ENCODE measurements around the gene WRNIP1.

The WRNIP1 gene

DNA sequence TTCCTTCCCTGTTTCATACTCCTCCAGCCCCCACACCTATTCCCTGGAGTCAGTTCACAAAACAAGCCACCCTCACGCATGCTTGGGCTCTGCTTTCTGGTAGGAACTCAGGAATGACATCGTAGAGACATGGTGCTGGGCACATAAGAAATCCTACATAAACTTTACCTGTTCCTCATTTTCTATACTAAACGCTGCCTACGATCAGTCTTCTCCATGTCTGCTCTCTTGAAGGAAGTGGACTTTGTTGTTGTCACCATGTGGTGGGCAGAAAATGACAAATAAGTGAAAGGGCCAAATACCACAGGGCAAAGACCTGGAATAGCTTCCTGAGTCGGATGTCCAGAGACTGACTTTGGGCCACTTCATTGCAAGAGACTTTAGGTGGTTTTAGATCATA lies 24.6 kb upstream of the WRNIP1 start:
- no peak for DNase-seq (ENCODE audit: low read depth in 3 of 3)

- no peak for DNase-seq (ENCODE audit: low read depth in 3 of 3)
Measured at GRCh38 chr6:2741756-2742155, 23.4 kb upstream of the WRNIP1 start.

- DNase-seq (ENCODE audit: low read depth in 3 of 3), result no peak
Measured at GRCh38 chr6:2743280-2744208, 21.6 kb upstream of the WRNIP1 start.

- DNase-seq (ENCODE audit: low read depth in 3 of 3), result no peak
Measured at GRCh38 chr6:2744209-2744771, 20.9 kb upstream of the WRNIP1 start.

DNA sequence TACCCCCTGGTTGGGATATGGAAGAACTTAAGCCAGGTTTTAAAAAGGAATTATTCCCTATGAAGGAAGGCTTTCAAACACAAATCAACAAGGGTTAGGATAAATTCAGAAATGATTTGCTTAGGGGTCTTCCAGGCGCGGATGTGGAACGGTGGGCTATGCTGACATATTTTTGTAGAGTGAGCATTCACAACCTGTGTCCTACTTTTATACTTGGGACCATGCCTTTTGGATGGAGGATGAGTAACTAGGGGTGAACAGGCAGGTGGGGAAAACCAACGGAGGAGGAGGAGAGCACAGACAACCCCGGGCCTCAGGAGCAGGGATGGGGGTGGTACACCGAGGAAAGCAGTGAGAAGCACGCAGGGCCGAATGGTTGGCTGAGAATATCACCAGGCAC lies 20.4 kb upstream of the WRNIP1 start:
- DNase-seq (ENCODE audit: low read depth in 3 of 3), result no peak

DNA sequence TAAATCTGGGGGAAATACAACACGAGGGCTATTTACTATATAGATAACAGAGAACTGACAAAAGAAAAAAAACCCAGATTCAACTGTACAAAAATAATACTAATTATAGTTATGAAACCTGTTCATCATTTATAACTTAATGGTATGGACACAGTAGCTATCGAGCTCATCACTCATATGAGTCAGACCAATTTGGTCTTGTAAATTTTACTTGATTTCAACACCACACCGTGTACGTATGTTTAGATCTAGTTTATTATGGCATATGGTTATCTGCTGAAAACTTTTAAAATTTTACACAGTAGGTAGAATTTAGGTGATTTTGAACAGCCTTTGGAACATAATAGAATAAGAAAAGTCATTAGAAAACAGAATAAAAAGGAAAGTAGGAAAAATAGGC lies 19.9 kb upstream of the WRNIP1 start:
- no peak for DNase-seq (ENCODE audit: low read depth in 3 of 3)

DNA sequence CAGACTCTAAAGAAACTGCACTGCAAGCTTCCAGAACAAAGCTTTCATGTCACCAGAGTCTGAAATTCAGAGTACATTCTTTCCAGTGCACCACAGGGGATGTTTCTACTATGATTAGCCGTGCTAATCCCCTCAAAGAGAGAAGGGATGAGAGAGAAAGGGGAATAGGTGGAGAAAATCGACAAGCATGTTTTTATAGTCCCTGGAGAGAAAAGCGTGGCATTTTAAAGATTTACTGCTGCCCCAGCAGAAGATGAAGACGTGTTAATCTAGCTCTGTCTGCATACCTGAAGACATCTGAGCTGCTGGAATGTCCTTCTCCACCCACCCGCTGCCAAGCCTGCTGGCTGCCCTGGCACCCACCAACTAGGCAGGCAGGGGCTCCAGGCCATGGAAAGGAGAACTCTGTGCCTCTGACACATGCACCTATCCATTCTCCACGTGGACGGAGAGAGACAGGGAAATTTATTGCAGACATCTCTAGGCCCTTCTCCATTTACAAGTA lies 18.6 kb upstream of the WRNIP1 start:
- no peak for DNase-seq (ENCODE audit: low read depth in 3 of 3)

- no peak for DNase-seq (ENCODE audit: low read depth in 3 of 3)
Measured at GRCh38 chr6:2748183-2748582, 17.0 kb upstream of the WRNIP1 start.

DNA sequence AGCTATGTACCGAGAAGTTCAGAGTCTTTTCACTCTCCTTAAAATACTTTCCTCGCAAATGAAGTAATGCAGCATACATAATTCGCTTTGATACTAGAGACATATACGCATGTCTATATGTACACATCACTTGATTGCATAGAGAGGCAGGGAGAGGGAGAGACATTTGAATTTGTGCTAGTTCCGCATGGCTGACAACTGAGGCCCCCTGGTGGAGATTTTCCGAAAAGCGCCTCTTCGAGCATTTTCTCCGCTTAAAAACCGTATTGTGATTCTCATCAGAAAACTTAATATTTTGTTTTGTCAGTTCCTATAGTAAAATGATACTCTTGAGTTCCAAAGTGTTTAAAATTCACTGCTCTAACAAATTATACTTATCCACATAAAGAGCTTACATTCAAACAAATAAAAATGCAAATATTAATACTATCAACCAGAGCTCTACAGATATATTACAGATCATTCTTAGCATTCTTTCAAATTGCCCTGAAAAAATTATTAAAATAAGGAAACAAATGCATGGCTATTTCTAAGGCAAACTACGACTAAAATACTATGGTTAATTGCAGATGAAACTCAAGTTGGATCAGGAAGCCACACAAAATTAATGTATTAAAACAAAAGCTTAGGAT lies 15.1 kb upstream of the WRNIP1 start:
- peak in 2 of 3 donors; percentile 46 to 59 for DNase-seq (ENCODE audit: low read depth in 3 of 3)

- DNase-seq (ENCODE audit: low read depth in 3 of 3), result no peak
Measured at GRCh38 chr6:2750832-2751231, 14.4 kb upstream of the WRNIP1 start, which contains the start of gene MYLK4. MYLK4 (minus strand) TSS chr6:2750922; CDS start chr6:2749294, 1,628 bp downstream.

DNA sequence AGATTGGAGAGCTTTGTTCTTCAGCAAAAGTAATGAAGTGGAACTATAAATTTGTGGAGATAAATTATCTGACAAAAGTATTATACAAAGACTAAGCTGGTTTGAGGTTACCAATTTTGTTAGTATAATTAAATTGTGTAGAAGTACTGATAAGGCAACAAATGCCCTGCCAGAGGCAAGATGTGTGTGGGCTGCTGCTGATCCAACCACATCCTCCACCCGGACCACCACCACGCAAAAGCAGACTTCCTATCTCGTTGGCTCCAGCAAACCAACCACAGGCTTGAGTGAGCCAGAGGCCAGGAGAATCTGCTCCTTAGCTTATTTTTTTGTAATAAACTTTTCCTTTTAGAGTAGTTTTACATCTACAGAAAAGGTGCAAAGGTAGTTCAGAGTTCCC lies 13.3 kb upstream of the WRNIP1 start:
- no peak for DNase-seq (ENCODE audit: low read depth in 3 of 3)

DNA sequence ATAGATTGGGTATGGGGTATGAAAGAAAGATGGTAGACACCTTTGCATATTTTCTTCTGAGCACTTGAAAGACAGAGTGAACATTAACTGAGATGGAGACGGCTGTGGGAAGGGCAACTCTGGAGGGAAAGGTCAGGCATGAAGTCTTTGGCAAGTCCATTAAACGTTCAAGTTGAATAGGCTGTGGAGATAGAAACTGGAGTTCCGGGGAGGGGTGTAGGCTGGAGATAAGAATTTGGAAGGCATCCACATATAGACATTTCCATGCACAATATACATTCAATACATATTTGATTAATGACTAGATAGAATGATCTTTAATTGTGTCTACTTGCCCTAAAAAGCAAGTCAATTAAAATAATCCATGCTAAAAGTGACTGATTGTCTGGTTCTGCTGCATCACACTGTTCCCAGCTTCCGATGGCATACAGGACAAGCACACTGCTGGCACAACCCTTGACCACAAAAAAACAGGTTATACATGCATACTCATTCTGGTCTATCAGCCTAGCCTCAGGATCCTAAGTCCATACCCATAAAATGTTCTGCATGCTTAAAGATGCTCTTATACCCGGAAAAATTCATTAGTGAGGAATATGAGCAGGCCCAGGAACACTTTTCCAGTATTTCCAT lies 12.6 kb upstream of the WRNIP1 start:
- DNase-seq (ENCODE audit: low read depth in 3 of 3), result no peak

- DNase-seq (ENCODE audit: low read depth in 3 of 3), result no peak
Measured at GRCh38 chr6:2753110-2753489, 12.1 kb upstream of the WRNIP1 start.

- no peak for DNase-seq (ENCODE audit: low read depth in 3 of 3)
Measured at GRCh38 chr6:2753743-2754142, 11.4 kb upstream of the WRNIP1 start.

DNA sequence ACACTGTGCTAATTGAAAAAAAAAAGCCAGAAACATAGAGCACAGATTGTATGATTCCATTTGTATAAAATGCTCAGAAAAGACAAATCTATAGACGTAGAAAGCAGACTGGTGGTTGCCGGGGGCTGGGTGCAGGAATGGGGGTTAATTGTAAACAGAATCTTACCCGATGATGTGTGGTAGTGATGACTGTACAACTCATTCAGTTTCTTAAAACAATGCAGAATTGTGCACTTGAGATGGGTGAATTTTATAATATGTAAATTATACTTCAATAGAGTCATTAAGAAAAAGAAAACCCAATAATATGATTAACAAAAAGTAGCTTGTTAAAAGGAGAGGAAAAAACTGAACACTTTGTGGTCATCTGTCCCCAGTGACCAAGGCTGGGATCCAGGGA lies 10.8 kb upstream of the WRNIP1 start:
- no peak for DNase-seq (ENCODE audit: low read depth in 3 of 3)

GRCh38 chr6:2754911-2755310 lies 10.3 kb upstream of the WRNIP1 start:
- no peak for DNase-seq (ENCODE audit: low read depth in 3 of 3)

DNA sequence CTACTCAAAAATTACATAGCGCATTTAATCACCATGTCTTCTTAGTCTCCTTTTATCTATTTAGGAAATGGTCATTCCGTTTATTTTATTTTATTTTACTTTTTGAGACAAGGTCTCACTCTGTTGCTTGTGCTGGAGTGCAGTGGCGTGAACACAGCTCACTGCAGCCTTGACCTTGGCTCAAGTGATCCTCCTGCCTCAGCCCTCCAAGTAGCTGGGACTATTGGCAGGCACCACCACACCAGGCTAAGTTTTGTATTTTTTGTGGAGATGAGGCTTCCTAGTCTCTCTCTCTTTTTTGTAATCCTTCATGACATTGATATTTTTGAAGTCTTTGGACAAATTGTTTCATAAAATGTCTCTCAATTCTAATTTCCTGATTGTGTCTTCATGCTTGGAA lies 9.7 kb upstream of the WRNIP1 start:
- DNase-seq (ENCODE audit: low read depth in 3 of 3), result no peak

DNA sequence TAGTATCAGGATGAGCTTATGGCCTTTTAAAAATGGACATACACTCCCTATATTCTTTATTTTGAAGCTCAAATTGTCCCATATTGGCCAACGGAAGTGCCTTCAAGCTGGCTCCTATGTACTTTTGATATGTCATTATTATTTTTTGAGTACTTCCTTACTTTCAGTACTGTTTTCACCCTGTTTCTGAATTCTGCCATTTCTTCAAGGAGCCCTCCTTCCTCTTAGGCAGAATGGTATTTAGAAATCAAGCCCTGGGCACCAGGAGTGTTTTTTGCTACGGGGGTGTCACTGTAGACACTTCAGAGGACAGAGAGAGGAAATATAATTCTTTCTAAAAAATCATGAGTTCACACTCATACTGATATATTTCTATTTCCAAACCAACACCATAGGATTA lies 9.0 kb upstream of the WRNIP1 start:
- DNase-seq (ENCODE audit: low read depth in 3 of 3), result no peak

DNA sequence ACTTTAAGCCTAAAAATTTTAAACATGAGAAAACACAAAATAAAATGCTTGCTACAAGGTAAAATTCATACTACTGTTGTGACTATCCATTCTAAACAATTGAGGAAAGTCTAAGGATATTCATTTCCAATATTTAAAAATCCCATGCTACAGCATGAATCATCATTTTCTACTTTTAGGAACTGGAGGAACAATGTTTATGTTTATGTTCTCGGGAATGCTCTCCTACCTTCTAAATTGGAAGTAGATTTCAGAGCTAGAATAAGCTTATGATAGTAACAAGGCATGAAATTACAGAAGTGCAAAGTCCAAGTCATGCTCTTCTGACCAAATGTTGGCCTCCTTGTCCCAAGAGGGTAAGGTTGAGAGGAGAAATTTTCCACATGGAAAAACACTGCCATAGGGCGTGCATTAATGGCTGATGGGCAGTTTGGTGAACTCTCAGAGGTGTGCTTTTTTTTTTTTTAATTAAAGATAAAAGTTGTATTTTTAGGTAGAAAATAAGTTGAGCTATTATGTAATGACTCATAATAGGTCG lies 8.4 kb upstream of the WRNIP1 start:
- no peak for DNase-seq (ENCODE audit: low read depth in 3 of 3)

- DNase-seq (ENCODE audit: low read depth in 3 of 3), result no peak
Measured at GRCh38 chr6:2758980-2759379, 6.2 kb upstream of the WRNIP1 start.

DNA sequence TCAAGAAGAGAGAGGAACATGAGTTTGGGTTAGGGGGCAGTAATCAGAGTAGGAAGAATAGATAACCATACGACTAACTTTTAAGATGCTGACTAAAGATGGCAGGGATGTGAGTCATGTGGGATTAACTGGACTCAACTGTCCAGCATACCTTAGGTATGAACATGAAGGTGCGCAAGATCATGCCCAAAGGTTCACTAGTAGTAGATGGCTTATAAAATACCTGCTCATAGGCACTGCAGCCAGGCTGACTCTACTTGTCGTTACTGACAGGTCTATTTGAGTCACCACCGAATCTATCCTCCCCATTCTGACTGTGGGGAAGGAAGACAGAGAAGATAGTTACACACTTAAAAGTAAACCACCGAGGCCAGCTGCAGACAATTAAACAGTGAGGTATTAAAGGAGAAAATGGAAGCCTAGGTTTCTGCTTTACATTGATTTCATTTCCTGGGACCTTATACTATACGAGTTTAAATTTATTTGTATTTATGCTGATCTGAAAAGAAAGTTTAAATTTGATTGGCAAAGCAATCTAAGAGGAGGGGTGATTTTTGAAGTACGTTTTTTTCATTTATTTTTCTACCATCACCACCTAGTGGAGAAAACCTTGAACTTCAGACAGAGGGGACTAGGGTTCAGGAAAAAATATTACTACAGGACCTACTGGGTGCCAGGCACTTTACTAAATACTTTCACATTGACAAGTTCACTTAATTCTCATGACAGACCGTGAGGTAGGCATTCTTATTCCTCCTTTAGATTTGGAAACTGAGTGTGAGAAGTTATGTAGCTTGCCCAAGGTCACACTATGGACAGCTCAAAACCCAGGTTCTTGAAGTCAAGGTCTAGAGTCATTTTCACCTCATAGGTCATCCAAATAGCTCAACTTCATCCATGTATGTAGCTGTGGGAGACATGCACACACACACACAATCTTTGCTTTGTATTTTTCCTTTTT lies 4.0 kb upstream of the WRNIP1 start:
- DNase-seq (ENCODE audit: low read depth in 3 of 3), result no peak
